WTC11 (cell line): Measurements from ENCODE around the gene SRSF12. TPM values are rescaled to one million over a fixed set of nuclear protein-coding genes. Genes with fewer than 3 reads are reported as not detected.

Source experiments
- ATAC-seq: fragments of 200-7000 bp; cut with Tn5 transposase; 2 replicates; pipeline ENCODE4 v1.10.0; 2021; ENCODE audit warnings: mild to moderate bottlenecking, moderate library complexity
- CTCF ChIA-PET: fragments of 300-600 bp; sonication (Branson Sonifier 250); formaldehyde crosslinking; loops from one replicate; lab custom pipeline; 2021; ENCODE audit warnings: antibody characterized with exemption; lab: Charles Lee
- POLR2A ChIA-PET: fragments of 350-600 bp; sonication (Branson Sonifier 250); formaldehyde crosslinking; loops from one replicate; lab custom pipeline; 2021; ENCODE audit warnings: antibody characterized with exemption; lab: Charles Lee
- DNase-seq: peaks from one replicate; pipeline ENCODE4 v3.0.0; 2021; ENCODE audit warnings: low spot score
- H3K27ac Mint-ChIP-seq: 2 replicates; pipeline ENCODE4 v1.8.0; 2021; ENCODE audit warnings: mixed read lengths
- H3K27me3 Mint-ChIP-seq: 2 replicates; pipeline ENCODE4 v1.8.0; 2021; ENCODE audit warnings: low read depth, mild to moderate bottlenecking, moderate library complexity, mixed read lengths
- H3K36me3 Mint-ChIP-seq: 2 replicates; pipeline ENCODE4 v1.8.0; 2021; ENCODE audit warnings: mixed read lengths
- H3K4me1 Mint-ChIP-seq: 2 replicates; pipeline ENCODE4 v1.8.0; 2022; ENCODE audit warnings: mixed read lengths
- H3K4me3 Mint-ChIP-seq: 2 replicates; pipeline ENCODE4 v1.8.0; 2021; ENCODE audit warnings: mild to moderate bottlenecking, moderate library complexity, mixed read lengths
- H3K9me3 Mint-ChIP-seq: 2 replicates; pipeline ENCODE4 v1.8.0; 2021; ENCODE audit warnings: mixed read lengths
- AFF4 ChIP-seq: sonication (generic); formaldehyde crosslinking; IDR thresholded peaks from 2 replicates; pipeline ENCODE4 v1.8.1; 2023; ENCODE audit warnings: mild to moderate bottlenecking, missing genetic modification reagents, borderline replicate concordance
- ATF1 ChIP-seq: sonication (generic); formaldehyde crosslinking; IDR thresholded peaks from 2 replicates; pipeline ENCODE4 v1.8.1; 2023; ENCODE audit warnings: mild to moderate bottlenecking, moderate library complexity, missing genetic modification reagents
- ATF2 ChIP-seq: sonication (generic); formaldehyde crosslinking; IDR thresholded peaks from 2 replicates; pipeline ENCODE4 v1.8.1; 2022; ENCODE audit warnings: low read depth, missing genetic modification reagents, borderline replicate concordance
- ATF6 ChIP-seq: sonication (generic); formaldehyde crosslinking; IDR thresholded peaks from 2 replicates; pipeline ENCODE4 v1.8.1; 2023; ENCODE audit warnings: mild to moderate bottlenecking, missing genetic modification reagents
- CREB1 ChIP-seq: sonication (generic); formaldehyde crosslinking; IDR thresholded peaks from 2 replicates; pipeline ENCODE4 v1.8.0; 2023; ENCODE audit warnings: mild to moderate bottlenecking, missing genetic modification reagents
- CTCF ChIP-seq: fragments of 200-600 bp; IDR thresholded peaks from 2 replicates; pipeline ENCODE4 v1.8.0; 2022; ENCODE audit warnings: antibody characterized with exemption
- E2F5 ChIP-seq: sonication (generic); formaldehyde crosslinking; IDR thresholded peaks from 2 replicates; pipeline ENCODE4 v1.8.1; 2022; ENCODE audit warnings: mild to moderate bottlenecking, moderate library complexity, missing genetic modification reagents
- FOXK1 ChIP-seq: sonication (generic); formaldehyde crosslinking; IDR thresholded peaks from 2 replicates; pipeline ENCODE4 v1.8.0; 2022; ENCODE audit warnings: mild to moderate bottlenecking, moderate library complexity, missing genetic modification reagents
- FOXP4 ChIP-seq: sonication (generic); formaldehyde crosslinking; IDR thresholded peaks from 2 replicates; pipeline ENCODE4 v1.8.0; 2022; ENCODE audit warnings: mild to moderate bottlenecking, missing genetic modification reagents
- GABPB1 ChIP-seq: sonication (generic); formaldehyde crosslinking; IDR thresholded peaks from 2 replicates; pipeline ENCODE4 v1.8.1; 2023; ENCODE audit warnings: mild to moderate bottlenecking, missing genetic modification reagents
- IRF2 ChIP-seq: sonication (generic); formaldehyde crosslinking; IDR thresholded peaks from 2 replicates; pipeline ENCODE4 v1.8.0; 2022; ENCODE audit warnings: low read depth, missing genetic modification reagents, borderline replicate concordance
- KAT7 ChIP-seq: sonication (generic); formaldehyde crosslinking; IDR thresholded peaks from 2 replicates; pipeline ENCODE4 v1.8.1; 2023; ENCODE audit warnings: missing genetic modification reagents, mild to moderate bottlenecking, borderline replicate concordance
- SMAD3 ChIP-seq: sonication (generic); formaldehyde crosslinking; IDR thresholded peaks from 2 replicates; pipeline ENCODE4 v1.8.0; 2022; ENCODE audit warnings: missing genetic modification reagents, mild to moderate bottlenecking, borderline replicate concordance
- SMAD4 ChIP-seq: sonication (generic); formaldehyde crosslinking; IDR thresholded peaks from 2 replicates; pipeline ENCODE4 v1.8.0; 2022; ENCODE audit warnings: mild to moderate bottlenecking, missing genetic modification reagents
- TCF7 ChIP-seq: sonication (generic); formaldehyde crosslinking; IDR thresholded peaks from 2 replicates; pipeline ENCODE4 v1.8.0; 2022; ENCODE audit warnings: mild to moderate bottlenecking, low read depth, missing genetic modification reagents, moderate library complexity
- ZBTB21 ChIP-seq: sonication (generic); formaldehyde crosslinking; IDR thresholded peaks from 2 replicates; pipeline ENCODE4 v1.8.1; 2023; ENCODE audit warnings: mild to moderate bottlenecking, missing genetic modification reagents, borderline replicate concordance
- ZBTB43 ChIP-seq: sonication (generic); formaldehyde crosslinking; IDR thresholded peaks from 2 replicates; pipeline ENCODE4 v1.8.1; 2023; ENCODE audit warnings: mild to moderate bottlenecking, missing genetic modification reagents
- ZMAT4 ChIP-seq: fragments of 250-450 bp; sonication (Bioruptor Pico); IDR thresholded peaks from 2 replicates; pipeline ENCODE4 v1.9.0; 2021; ENCODE audit warnings: mild to moderate bottlenecking
- ZNF416 ChIP-seq: fragments of 250-450 bp; sonication (Bioruptor Pico); IDR thresholded peaks from 2 replicates; pipeline ENCODE4 v1.9.0; 2021; ENCODE audit warnings: mild to moderate bottlenecking, inconsistent platforms
- ZNF423 ChIP-seq: fragments of 250-450 bp; sonication (Bioruptor Pico); IDR thresholded peaks from 2 replicates; pipeline ENCODE4 v2.1.2; 2022; ENCODE audit warnings: mild to moderate bottlenecking, moderate library complexity
- total RNA-seq: library from RNA; stranded (reverse); gene quantifications from 3 replicates; pipeline ENCODE4 v1.2.3, GENCODE V29; 2021

The SRSF12 gene
- total RNA-seq, 1 experiment from 2014 or later, result 3.8 TPM

- TF ChIP-seq ATF2, result no peak
- TF ChIP-seq, all 79 proteins: peak for 0
These were observed 58.6 kb downstream of the SRSF12 start (continued) for GRCh38 chr6:89059227-89059626.

- TF ChIP-seq CREB1 (CRISPR knock-in tag) (no peak), ZNF416 (CRISPR knock-in tag) (no peak), ZNF423 (CRISPR knock-in tag) (no peak), E2F5 (no peak), GABPB1 (CRISPR knock-in tag) (no peak), FOXK1 (CRISPR knock-in tag) (no peak), TCF7 (no peak), ATF1 (no peak), KAT7 (CRISPR knock-in tag) (no peak), SMAD3 (CRISPR knock-in tag) (no peak), ATF2 (no peak), SMAD4 (CRISPR knock-in tag) (no peak), ZBTB43 (CRISPR knock-in tag) (no peak), ZMAT4 (CRISPR knock-in tag) (no peak), CTCF (no peak), ZBTB21 (CRISPR knock-in tag) (no peak), IRF2 (CRISPR knock-in tag) (no peak), ATF6 (CRISPR knock-in tag) (no peak), FOXP4 (CRISPR knock-in tag) (no peak), AFF4 (CRISPR knock-in tag) (no peak)
- CTCF ChIA-PET, result interaction anchor here (1.8 kb wide), 1 partner anchor 76 kb away, joined by 7 read pairs; no protein-coding TSS in a partner anchor
- POLR2A ChIA-PET, result no interaction called here
- Mint-ChIP-seq H3K27ac (no peak overlapping the region), H3K4me1 (peaks cover 13% of the 10 kb centered on the region), H3K4me3 (no peak overlapping the region), H3K36me3 (no peaks in the 10 kb centered on the region), H3K9me3 (peaks cover 4% of the 10 kb centered on the region), H3K27me3 (no peaks in the 10 kb centered on the region; the same call in 1 of the 2 replicates)
- ATAC-seq (no peak), DNase-seq (no peak)
These were observed 59.2 kb downstream of the SRSF12 start for GRCh38 chr6:89058627-89059026.
